GM13977 (cell line): Measurements from ENCODE around the gene IRS2.

Experiments used
- DNase-seq: peaks from one replicate; pipeline ENCODE4 v3.0.0; 2012; ENCODE audit warnings: low spot score
- in situ Hi-C: fragments of 300-500 bp; cut with MboI; formaldehyde crosslinking; loops from one replicate; pipeline ENCODE4 v1.12.0; 2022; ENCODE audit warnings: low sequenced_read_pairs, low pct_unique_long_range_greater_than_20kb, mixed read lengths, inconsistent platforms; ENCODE audit not compliant: unreplicated experiment
- TF ChIP-seq, protein P1 (sequence below): IDR thresholded peaks from 2 replicates; pipeline ENCODE4 v1.5.1; 2012; ENCODE audit warnings: mild to moderate bottlenecking, control low read depth; ENCODE audit not compliant: insufficient read depth; ENCODE audit errors: extremely low read depth, missing control alignments

The IRS2 gene

DNA sequence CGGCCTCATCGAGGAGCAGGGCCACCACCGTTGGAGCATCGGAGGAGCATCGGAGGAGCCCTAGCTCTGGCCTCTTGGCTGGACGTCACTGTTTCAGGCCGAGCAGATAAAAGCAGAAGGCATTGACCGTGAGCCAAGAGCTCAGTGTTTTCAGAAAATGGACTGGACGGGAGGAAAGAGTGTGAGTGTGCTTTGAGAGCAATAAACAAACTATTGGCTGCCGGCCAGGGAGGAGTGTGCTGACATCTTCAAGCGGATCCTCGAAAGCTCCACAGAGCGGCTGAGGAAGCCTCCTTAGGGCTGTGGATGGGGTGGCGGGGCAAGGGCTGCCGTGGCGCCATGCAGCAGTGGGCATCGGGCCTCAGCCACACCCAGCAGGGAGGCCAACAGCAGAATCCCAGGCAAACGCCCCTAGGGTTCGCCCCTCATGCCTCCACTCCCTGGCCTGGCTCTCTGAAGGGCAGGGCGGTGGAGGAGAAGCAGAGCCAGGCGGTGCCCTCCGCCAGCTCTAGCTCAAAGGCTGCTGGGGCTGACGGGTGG lies 41.8 kb downstream of the IRS2 start:
- in situ Hi-C loops = no loop called here
- no peak for DNase-seq

GRCh38 chr13:109743706-109744453 lies 42.5 kb downstream of the IRS2 start:
- in situ Hi-C loops = no loop called here
- no peak for DNase-seq
- TF ChIP-seq, protein P1, sequence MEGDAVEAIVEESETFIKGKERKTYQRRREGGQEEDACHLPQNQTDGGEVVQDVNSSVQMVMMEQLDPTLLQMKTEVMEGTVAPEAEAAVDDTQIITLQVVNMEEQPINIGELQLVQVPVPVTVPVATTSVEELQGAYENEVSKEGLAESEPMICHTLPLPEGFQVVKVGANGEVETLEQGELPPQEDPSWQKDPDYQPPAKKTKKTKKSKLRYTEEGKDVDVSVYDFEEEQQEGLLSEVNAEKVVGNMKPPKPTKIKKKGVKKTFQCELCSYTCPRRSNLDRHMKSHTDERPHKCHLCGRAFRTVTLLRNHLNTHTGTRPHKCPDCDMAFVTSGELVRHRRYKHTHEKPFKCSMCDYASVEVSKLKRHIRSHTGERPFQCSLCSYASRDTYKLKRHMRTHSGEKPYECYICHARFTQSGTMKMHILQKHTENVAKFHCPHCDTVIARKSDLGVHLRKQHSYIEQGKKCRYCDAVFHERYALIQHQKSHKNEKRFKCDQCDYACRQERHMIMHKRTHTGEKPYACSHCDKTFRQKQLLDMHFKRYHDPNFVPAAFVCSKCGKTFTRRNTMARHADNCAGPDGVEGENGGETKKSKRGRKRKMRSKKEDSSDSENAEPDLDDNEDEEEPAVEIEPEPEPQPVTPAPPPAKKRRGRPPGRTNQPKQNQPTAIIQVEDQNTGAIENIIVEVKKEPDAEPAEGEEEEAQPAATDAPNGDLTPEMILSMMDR = no peak

More for the DNA sequence above, 41.8 kb downstream of the IRS2 start:
- TF ChIP-seq, protein P1 = no peak

DNA sequence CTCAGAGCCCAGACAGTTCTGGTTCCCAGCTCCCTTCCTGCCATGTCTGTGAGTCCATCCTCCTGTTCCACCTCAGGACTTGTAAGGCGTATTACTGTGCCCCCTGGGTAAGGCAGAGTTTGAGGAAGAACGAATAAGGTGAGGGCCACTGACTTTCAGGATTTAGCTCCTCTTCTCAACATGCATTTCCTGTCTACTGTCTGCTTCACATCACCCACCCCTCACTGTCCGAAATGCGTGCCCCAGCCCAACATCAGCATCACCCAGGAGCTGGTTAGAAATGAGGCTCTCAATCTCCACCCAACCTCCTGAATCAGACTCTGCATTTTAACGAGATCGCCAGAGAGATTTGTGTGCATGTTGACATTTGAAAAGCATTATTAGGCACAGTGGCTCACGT lies 44.4 kb downstream of the IRS2 start:
- TF ChIP-seq, protein P1 = no peak
- no peak for DNase-seq
- in situ Hi-C loops = no loop called here

DNA sequence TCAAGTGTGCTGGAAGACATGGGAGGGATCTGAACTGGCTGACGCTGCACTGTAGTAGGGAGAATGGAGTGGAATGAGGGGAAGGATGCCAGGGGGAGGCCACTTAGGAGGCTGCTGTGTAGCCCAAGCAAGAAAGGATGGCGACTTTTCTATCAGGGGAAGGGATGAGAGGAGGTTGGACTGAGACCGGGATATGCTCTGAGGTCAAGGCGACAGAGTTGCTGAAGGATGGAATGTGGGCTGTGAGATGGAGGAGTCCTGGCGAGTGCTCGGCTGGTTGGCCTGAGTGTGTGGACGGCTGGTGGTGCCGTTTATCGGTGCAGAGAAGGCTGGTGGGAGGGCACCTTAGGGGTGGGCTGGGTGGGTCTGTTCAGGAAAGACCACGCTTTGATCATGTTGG lies 45.7 kb downstream of the IRS2 start:
- TF ChIP-seq, protein P1 = no peak
- in situ Hi-C loops = no loop called here
- no peak for DNase-seq

GRCh38 chr13:109740121-109740520 lies 46.3 kb downstream of the IRS2 start:
- in situ Hi-C loops = no loop called here
- TF ChIP-seq, protein P1 = no peak
- DNase-seq = no peak

DNA sequence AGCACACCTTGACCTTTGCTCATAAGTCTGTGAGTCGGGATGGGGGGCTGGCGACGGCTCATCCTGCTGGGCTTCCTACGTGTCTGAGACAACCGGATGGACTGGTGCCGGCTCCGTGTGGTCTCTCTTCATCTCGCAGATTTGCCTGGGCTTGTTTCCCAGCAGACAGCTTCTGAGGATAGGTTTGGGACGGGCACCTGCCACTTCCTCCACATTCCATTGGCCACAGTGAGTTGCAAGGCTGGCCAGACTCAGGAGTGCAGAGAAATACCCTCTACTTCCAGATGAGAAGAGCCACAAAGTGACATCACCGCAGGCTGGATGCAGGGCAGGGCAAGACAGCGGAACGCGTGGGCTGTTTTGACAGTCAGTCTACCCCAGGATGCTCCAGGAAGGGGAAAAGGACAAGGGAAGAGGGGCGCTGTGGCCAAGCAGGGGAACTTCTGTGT lies 48.1 kb downstream of the IRS2 start:
- DNase-seq = no peak
- TF ChIP-seq, protein P1 = no peak
- in situ Hi-C loops = no loop called here
